Measurements from ENCODE around the gene LRRC17. TPM values are rescaled to one million over a fixed set of nuclear protein-coding genes. Genes with fewer than 3 reads are reported as not detected.
A peak's percentile ranks its signal among the peaks of the same experiment; 100 is the strongest.
"Not testable (repeated sequence)": the region's sequence is repeated elsewhere in the genome, so short reads cannot be mapped to it uniquely, and the experiment has no call there.

The LRRC17 gene
- total RNA-seq, 2 experiments from 2014 or later = 0.30 to 0.58 TPM

DNA sequence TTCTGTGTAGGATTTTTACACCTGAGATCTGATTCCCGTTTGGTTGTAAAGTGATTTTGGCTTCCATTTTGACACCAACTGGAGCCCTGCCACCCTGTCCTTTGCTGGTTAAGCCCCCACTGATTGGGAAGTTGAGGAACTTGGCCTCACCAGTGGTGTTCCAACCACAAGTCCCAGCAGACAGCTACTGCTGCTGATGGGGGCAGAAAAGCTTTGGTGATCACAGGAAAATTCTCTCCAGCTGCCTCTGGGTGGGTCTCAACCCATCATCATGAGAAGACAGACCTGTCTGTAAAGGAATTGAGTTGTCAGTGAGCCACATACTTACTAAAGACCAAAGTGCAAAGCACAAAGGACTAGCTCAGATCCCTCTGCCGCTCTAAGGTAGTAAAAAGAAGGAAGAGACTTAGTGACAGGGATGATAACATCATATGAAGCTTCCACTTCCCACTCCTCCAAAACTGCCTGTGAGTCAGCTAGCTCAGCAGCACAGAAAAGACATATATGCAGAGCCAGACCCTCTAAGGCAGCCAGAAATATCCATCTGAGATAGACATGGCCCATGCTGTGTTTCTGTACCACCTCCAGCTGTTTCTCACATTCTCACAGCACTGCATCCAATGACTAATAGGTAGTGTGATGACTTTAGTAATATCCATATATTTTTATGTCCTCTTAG lies 22.4 kb upstream of the LRRC17 start:
- H3K27ac Mint-ChIP-seq = no peak overlapping the region
- no peaks in the 10 kb centered on the region for H3K36me3 Mint-ChIP-seq (ENCODE audit: low read depth)
- H3K4me3 Mint-ChIP-seq = no peak overlapping the region
- ChIA-PET CTCF (interaction anchor here (1.5 kb wide), 1 partner anchor 28 kb away, joined by 4 read pairs; no protein-coding TSS in a partner anchor), POLR2A (no interaction called here)
- H3K9me3 Mint-ChIP-seq = no peaks in the 10 kb centered on the region
- no peaks in the 10 kb centered on the region for H3K4me1 Mint-ChIP-seq
- peaks cover 2% of the 10 kb centered on the region for H3K27me3 Mint-ChIP-seq
- DNase-seq = no peak

DNA sequence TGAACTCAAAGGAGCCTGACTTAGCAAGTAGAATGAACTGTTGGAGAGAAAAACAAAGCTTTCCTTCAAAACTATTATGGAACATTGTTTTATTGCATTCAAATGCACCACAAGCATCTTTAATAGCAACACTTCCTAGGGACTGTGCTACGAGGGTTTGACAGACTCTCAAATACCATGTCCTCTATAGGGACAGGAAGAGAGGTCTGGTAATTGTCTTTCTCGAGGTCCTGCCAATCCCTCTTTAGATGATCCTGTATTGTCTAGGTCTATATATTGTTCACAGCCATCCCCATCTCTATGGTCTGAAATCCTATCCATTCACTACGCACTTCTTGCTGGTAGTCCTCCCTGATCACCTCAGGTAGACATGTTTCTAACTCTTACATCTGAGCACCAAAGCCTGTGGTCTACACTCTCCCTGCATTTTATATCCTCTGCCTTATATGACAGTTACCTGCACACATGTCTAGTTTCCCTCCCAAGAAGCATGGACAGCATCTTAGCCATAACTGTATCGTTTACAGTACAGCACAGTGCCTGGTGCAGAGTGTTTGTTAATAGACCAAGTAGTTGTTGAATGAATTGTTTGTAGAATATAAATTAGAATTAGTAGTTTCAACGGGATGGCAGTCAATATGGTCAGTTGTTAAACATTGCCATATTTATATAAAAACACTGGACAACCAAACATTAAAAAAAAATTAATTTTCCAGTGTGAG lies 21.7 kb upstream of the LRRC17 start:
- CTCF ChIA-PET = interaction anchor here (1.5 kb wide), 1 partner anchor 28 kb away, joined by 4 read pairs; no protein-coding TSS in a partner anchor

DNA sequence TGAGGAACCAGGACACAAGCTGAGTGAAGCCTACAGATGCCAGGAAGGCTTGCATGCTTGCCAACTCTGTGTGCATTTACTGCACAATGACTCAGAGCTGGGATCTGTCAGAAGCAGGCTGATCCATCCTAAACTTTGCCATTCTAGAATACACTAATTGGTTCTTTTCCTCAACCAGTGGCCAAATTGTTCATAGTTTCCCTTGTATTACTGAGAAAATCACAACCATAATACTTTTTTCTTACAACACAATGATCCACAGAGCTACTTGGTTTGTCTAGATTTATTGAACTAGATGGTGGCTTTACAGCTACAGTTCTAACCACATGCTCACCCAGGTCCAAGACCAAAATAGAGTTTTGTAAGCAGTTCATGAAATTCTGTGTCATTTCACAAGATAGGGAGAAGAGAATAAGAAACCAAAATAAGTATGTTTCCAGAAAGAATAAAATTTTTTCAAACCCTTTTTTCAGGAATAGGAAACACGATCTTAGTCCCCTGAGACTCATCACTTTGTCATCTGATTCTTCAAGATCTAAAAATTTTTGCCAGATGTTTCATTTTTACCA lies 21.0 kb upstream of the LRRC17 start:
- ChIA-PET POLR2A (no interaction called here), CTCF (interaction anchor here (1.5 kb wide), 1 partner anchor 29 kb away, joined by 4 read pairs; no protein-coding TSS in a partner anchor)
- no peak for DNase-seq
- Mint-ChIP-seq H3K27me3 (peaks cover 2% of the 10 kb centered on the region), H3K27ac (no peak overlapping the region), H3K4me1 (no peaks in the 10 kb centered on the region), H3K36me3 (ENCODE audit: low read depth) (no peaks in the 10 kb centered on the region), H3K9me3 (no peaks in the 10 kb centered on the region), H3K4me3 (no peak overlapping the region)

More for the DNA sequence above, 21.7 kb upstream of the LRRC17 start:
- H3K4me1 Mint-ChIP-seq = no peaks in the 10 kb centered on the region
- no peak overlapping the region for H3K4me3 Mint-ChIP-seq
- peaks cover 2% of the 10 kb centered on the region for H3K27me3 Mint-ChIP-seq
- no peaks in the 10 kb centered on the region for H3K36me3 Mint-ChIP-seq (ENCODE audit: low read depth)
- POLR2A ChIA-PET = no interaction called here
- H3K9me3 Mint-ChIP-seq = no peaks in the 10 kb centered on the region
- H3K27ac Mint-ChIP-seq = no peak overlapping the region
- no peak for DNase-seq

DNA sequence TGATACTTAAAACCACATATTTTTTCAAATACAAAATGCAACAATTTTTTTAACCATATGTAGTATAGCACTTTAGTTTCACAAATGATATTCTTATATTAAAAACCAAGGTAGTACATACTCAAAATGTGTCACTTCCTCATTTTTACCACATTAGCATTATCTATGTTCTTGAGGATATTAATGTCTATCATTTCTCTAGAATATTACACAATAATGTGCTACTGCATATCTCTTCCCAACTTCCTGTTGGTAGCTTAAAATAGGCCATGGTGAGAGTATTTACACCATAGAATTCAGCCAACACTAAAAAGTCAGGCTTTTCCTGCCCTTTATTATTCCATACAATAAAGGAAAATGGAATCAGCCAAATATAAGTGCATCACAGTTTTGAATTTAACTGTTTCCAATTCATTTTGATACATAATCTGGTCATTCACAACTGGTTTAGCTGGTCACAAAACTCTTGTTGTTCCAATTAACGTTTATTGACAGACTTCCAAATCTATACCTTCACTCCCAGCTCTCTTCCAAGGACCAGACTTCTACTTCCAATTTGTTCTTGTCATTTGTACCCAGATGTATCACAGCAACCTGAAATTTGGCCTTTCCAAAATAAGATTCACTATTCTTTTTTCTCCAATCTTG lies 20.0 kb upstream of the LRRC17 start:
- ChIA-PET CTCF (no interaction called here), POLR2A (no interaction called here)
- DNase-seq = no peak
- Mint-ChIP-seq H3K27me3 (peaks cover 2% of the 10 kb centered on the region), H3K9me3 (no peaks in the 10 kb centered on the region), H3K27ac (no peak overlapping the region), H3K4me1 (no peaks in the 10 kb centered on the region), H3K4me3 (no peak overlapping the region), H3K36me3 (ENCODE audit: low read depth) (no peaks in the 10 kb centered on the region)

DNA sequence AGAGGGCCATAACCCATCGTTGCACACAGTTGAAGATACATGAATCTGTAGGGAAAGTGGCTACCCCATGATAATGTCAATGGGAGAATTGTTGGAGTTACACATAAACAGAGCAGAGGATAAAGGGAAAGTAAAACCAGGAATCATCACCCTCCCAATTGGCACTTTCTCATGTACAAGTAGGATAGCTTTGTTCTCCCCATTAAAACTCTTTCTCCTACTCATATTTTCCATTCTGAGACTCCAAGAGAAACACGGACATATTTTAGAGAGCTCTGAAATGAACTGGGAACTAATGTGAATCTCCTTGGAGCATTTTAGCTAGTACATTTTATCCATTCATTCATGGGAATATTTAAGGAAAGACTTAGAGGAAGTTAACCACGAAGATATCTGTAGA lies 17.2 kb upstream of the LRRC17 start:
- Mint-ChIP-seq H3K4me3 (no peak overlapping the region), H3K27me3 (no peaks in the 10 kb centered on the region), H3K36me3 (ENCODE audit: low read depth) (no peaks in the 10 kb centered on the region), H3K4me1 (no peaks in the 10 kb centered on the region), H3K27ac (no peak overlapping the region), H3K9me3 (no peaks in the 10 kb centered on the region)
- POLR2A ChIA-PET = no interaction called here
- CTCF ChIA-PET = no interaction called here
- DNase-seq = no peak

DNA sequence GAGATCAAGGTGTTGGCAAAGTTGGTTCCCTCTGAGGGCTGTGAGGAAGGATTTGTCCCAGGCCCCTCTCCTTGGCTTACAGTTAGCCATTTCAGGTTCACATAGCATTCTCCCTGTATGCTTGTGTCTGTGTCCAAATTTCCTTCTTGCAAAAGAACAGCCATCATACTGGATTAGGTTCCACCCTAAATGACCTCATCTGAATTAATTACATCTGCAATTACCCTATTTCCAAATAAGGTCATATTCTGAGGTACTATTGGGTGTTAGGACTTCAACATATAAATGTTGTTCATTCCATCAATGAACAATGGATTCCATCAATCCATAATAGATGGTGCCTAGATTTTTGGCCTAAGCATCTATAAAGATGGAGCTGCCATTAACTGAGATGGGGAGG lies 16.2 kb upstream of the LRRC17 start:
- DNase-seq = no peak
- Mint-ChIP-seq H3K4me1 (no peaks in the 10 kb centered on the region), H3K27me3 (no peaks in the 10 kb centered on the region), H3K36me3 (ENCODE audit: low read depth) (no peaks in the 10 kb centered on the region), H3K4me3 (no peak overlapping the region), H3K9me3 (no peaks in the 10 kb centered on the region), H3K27ac (peak overlapping the region; percentile 9)
- ChIA-PET POLR2A (interaction anchor here (0.6 kb wide), 1 partner anchor 50 kb away, joined by 3 read pairs; no protein-coding TSS in a partner anchor), CTCF (interaction anchor here (0.6 kb wide), 1 partner anchor 59 kb away, joined by 4 read pairs; no protein-coding TSS in a partner anchor)

DNA sequence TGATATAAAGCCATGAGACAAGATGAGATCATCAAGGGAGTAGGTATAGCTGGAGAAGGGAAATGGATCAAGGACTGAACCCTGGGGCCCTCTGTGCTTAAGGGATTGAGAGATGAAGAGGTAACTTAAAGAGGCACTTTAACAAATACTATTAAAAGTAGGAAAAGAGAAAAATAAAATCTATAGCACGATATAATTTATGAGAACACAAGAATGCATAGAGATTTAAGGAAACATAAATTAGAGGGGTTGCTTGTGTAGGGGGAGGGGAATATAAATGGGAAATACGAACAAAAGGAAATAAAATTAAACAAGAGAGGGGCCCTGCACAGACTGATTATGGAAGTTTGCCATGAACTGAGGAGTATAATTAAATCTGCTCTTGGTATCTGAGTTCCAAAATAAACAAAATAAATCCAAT lies 15.6 kb upstream of the LRRC17 start:
- H3K27ac Mint-ChIP-seq = no peak overlapping the region
- no peaks in the 10 kb centered on the region for H3K4me1 Mint-ChIP-seq
- no peak overlapping the region for H3K4me3 Mint-ChIP-seq
- POLR2A ChIA-PET = no interaction called here
- peaks cover 2% of the 10 kb centered on the region for H3K27me3 Mint-ChIP-seq
- CTCF ChIA-PET = no interaction called here
- no peaks in the 10 kb centered on the region for H3K9me3 Mint-ChIP-seq
- no peak for DNase-seq
- no peaks in the 10 kb centered on the region for H3K36me3 Mint-ChIP-seq (ENCODE audit: low read depth)

DNA sequence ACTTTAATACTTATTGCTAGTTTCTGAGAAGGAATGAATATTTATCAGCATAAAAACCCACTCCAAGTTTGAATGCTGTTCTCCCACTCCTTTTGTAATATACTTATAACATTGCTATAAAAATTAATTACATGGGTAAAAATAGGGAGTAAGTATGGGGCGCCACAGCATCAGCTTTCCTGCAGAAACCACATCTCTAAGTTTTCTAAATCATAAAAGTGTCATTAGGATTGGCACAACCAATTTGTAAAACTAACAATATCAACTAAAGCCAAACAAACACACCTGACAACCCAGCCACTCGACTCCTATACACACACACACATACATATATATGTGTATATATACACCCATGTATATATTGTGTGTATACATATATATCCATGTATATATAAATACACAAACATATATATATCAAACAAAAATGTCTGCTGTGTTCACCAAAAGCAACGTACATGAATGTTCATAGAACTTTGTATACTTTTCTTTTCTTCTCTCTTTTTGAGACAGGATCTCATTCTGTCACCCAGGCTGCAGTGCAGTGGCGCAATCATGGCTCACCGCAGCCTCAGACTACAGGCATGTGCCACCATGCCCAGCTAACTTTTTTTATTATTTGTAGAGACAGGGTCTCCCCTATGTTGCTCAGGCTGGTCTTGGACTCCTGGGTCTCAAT lies 14.8 kb upstream of the LRRC17 start:
- Mint-ChIP-seq H3K27me3 (peaks cover 3% of the 10 kb centered on the region), H3K9me3 (no peaks in the 10 kb centered on the region), H3K4me3 (no peak overlapping the region), H3K36me3 (ENCODE audit: low read depth) (no peaks in the 10 kb centered on the region), H3K27ac (no peak overlapping the region), H3K4me1 (no peaks in the 10 kb centered on the region)
- no peak for DNase-seq
- ChIA-PET POLR2A (no interaction called here), CTCF (no interaction called here)

DNA sequence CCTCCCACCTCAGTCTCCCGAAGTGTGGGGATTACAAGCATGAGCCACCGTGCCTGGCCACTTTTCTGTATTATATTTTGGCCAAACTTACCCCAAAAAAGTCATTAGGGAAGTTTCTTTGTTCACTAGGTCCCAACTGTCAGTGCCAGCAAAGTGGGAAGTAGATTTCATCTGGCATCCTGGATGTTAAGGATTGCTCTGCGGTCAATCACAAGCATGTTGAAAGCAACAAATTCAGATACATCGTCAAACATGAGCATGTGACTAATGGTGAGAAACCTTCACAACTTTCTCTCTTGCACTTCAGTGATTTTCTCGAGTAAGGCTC lies 14.3 kb upstream of the LRRC17 start:
- no peaks in the 10 kb centered on the region for H3K9me3 Mint-ChIP-seq
- no peaks in the 10 kb centered on the region for H3K36me3 Mint-ChIP-seq (ENCODE audit: low read depth)
- CTCF ChIA-PET = no interaction called here
- H3K4me1 Mint-ChIP-seq = no peaks in the 10 kb centered on the region
- H3K4me3 Mint-ChIP-seq = no peak overlapping the region
- H3K27me3 Mint-ChIP-seq = peaks cover 6% of the 10 kb centered on the region
- no peak overlapping the region for H3K27ac Mint-ChIP-seq
- POLR2A ChIA-PET = no interaction called here
- no peak for DNase-seq

DNA sequence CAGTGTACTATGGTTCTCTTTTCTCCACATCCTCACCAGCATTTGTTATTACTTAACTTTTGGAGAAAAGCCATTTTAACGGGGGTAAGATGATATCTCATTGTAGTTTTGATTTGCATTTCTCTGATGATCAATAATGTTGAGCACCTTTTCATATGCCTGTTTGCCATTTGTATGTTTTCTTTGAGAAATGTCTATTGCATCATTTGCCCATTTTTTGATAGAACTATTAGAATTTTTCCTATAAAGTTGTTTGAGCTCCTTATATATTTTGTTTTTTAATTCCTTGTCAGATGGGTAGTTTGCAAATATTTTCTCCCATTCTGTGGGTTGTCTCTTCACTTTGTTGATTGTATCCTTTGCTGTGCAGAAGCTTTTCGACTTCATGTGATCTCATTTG lies 10.7 kb upstream of the LRRC17 start:
- POLR2A ChIA-PET, H3K27me3 Mint-ChIP-seq: not testable (repeated sequence)

DNA sequence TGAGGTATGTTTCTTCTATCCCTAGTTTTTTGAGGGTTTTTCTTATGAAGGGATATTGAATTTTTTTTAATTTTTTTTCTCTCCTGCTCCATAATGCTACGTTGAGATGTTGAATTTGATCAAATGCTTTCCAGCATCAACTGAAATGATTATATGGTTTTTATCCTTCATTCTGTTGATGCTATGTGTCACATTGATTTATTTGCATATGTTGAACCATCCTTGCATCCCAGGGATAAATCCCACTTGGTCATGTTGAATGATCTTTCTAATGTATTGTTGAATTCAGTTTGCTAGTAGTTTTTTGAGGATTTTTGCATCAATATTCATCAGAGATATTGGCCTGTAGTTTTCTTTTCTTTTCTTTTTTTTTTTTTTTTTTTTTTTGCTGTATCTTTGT lies 9.2 kb upstream of the LRRC17 start:
- H3K36me3 Mint-ChIP-seq (ENCODE audit: low read depth); H3K27me3 Mint-ChIP-seq; DNase-seq; H3K4me3 Mint-ChIP-seq; H3K9me3 Mint-ChIP-seq; H3K27ac Mint-ChIP-seq; H3K4me1 Mint-ChIP-seq; POLR2A ChIA-PET; CTCF ChIA-PET: not testable (repeated sequence)

More for the DNA sequence above, 10.7 kb upstream of the LRRC17 start:
- H3K27ac Mint-ChIP-seq; H3K9me3 Mint-ChIP-seq; H3K4me1 Mint-ChIP-seq; H3K36me3 Mint-ChIP-seq (ENCODE audit: low read depth); H3K4me3 Mint-ChIP-seq; DNase-seq; CTCF ChIA-PET: not testable (repeated sequence)

DNA sequence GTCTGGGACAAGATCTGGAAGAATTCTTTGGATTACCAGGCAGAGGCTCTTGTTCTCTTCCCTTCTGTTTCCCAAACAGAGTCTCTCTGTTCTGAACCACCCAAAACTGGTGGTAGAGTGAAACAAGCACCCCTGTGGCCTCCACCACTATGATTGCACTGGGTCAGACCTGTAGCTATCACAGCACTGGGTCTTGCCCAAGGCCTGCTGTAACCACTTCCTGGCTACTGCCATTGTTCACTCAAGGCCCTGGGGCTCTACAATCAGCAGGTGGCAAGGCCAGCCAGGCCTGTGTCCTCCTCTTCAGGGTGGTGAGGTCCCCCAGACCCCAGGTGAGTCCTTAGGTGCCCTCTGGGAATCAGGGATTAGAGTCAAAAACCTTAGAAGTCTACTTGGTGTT lies 4.1 kb upstream of the LRRC17 start:
- Mint-ChIP-seq H3K27ac (no peak overlapping the region), H3K9me3 (peaks cover 7% of the 10 kb centered on the region), H3K4me1 (peaks cover 2% of the 10 kb centered on the region), H3K4me3 (no peak overlapping the region), H3K27me3 (peaks cover under 1% of the 10 kb centered on the region), H3K36me3 (ENCODE audit: low read depth) (no peaks in the 10 kb centered on the region)
- ChIA-PET CTCF (no interaction called here), POLR2A (no interaction called here)
- no peak for DNase-seq

DNA sequence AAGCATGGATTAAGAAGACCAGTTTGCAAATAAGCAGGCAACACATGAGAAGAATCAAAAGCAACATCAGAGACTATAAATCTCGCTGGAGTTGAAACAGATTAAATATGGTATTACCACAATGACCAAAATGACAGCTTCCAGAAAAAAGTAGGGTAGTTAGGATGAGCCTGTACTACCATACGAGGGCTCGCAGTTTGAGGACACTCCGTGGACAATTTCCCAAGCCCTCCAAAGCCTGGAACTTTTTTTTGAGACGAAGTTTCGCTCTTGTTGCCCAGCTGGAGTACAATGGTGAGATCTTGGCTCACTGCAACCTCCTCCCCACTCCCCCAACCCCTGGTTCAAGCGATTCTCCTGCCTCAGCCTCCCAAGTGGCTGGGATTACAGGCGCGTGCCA lies 1.0 kb downstream of the LRRC17 start:
- Mint-ChIP-seq H3K4me1 (peaks cover 2% of the 10 kb centered on the region), H3K9me3 (no peaks in the 10 kb centered on the region), H3K4me3 (no peak overlapping the region), H3K36me3 (ENCODE audit: low read depth) (no peaks in the 10 kb centered on the region), H3K27me3 (no peaks in the 10 kb centered on the region), H3K27ac (no peak overlapping the region)
- POLR2A ChIA-PET = no interaction called here
- DNase-seq = no peak
- CTCF ChIA-PET = no interaction called here

Data from activated CD4-positive, alpha-beta T cell treated with anti-CD3 and anti-CD28 coated beads, Interleukin-2, amount 10 ng/mL, durations not matched to agents 7 days and 5 days (primary cell).